COLO668 (cell line): ENCODE data around the gene CCDC174.

ENCODE experiments used
- DNase-seq: peaks from one replicate; lab custom pipeline; 2025; ENCODE audit not compliant: unreplicated experiment; lab: John Stamatoyannopoulos, UW

CCDC174 gene

DNA sequence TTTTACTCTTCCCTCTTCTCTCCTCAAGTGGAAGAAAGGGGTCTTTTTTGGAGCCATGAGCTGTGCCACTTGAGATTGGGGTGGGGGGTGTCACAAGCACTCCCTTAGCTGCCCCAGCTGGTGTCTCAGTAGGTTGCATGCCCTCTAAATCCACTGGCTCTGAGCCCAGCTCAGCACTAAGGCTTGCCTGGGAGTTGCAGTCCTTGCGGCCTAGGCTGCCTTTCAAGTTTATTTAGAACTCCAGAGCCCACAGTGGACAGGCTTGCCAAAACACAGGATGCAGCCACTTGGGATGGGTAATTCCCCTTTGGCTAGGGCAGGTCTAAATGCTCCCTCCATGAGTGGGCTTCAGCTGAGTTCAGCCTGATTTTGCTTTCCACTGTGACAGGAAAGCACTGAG, 48.1 kb downstream of the CCDC174 start:
- no peak for DNase-seq

DNA sequence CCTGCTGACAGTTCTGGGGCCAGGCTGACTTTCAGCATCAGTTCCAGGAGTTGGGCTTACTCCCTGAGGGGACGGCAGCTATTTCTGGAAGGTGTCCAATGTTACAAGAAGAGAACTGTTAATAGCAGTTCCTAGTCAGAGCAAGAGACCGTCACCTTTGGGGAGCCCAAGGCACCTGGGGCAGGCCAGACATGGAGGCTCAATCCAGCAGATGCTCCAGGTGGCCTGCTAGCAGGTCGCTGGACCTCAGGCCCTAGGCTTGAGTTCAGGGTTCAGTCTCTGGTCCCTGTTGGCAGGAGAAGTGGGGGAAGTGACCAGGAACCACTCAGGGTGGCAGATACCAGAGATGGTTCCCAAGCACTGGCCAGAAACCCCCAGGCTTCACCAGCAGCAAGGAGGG, 49.3 kb downstream of the CCDC174 start:
- DNase-seq, result no peak

DNA sequence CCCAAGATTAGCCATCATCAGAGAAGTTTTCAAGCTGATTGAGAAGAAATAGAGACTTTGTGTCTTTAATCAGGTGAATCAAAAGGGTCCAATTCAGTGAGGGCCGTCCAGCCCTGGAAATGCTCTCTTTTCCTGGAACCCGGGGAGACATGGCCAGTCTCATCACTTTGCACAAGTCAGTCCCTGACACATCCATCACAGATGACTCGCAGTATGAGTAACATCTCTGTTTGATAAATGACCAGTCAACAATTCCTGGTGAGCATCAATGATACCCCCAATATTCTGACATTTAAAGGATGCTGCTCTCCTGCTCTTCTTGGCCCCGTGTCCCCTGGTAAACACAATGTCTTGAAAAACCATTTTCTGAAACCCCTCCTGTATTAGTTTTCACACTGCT, 50.1 kb downstream of the CCDC174 start:
- no peak for DNase-seq

DNA sequence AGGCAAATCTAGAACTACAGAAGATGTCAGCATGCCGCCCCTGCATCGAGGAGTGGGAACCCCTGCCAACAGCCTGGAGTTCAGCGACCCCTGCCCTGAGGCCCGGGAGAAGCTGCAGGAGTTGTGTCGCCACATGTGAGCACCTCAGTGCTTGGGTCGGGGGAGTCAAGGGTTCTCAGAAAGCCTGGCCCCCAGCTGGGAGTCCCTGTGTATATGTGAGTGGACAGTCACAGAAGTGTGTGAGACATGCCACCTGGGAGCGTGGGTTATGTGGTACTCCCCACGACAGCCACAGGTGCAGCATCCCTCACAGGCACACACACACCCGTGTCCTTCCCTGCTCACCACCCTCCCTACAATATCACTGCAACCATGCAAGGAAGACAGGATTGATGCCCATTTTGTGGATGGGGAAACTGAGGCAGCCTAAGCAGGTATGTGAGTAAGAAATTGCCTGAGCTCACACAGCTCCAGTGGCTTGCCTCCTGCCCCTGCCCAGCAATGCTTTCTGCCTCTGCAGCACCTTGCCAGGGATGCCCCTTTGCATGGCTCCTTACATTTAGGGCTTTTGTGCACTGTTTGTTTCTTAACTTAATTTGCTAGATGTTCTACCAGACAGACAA, 51.7 kb downstream of the CCDC174 start:
- no peak for DNase-seq

DNA sequence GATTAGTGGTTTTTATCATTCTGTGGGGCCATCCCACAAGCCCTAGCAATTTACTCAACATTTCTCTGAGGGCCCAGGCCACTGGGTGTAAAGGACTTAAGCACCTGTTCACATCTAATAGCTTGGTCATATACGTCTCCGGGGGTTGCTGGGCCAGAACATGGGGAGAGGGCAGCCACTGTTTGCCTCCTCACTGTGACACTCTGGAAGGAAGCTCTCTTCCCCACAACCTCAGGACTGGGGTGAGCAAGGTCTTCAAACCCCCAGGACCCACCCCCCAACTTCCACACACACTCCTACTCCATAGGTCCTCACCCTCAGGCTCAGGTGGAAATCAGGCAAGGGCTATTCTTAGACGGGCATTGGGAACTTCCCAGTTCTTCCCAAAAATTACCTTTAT, 52.2 kb downstream of the CCDC174 start:
- no peak for DNase-seq

DNA sequence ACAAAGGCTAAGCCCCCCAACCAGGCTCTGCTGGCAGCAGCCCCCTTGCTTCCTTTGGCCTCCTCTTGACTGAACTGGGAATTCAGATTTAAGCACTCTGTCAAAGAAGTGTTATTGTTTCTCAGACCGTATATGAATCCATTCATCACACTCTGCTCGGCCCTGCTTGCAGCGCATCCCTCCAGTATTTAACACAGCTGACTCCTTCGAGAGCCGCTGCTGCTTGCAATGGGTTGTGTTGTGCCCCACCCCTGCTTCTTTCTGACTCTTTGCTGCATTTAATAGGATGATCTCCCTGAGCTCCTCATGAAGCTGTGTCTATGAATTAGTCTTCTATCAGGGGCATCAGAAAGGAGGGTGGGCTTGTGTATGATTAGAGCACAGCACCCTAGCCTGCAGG, 54.5 kb downstream of the CCDC174 start:
- no peak for DNase-seq

DNA sequence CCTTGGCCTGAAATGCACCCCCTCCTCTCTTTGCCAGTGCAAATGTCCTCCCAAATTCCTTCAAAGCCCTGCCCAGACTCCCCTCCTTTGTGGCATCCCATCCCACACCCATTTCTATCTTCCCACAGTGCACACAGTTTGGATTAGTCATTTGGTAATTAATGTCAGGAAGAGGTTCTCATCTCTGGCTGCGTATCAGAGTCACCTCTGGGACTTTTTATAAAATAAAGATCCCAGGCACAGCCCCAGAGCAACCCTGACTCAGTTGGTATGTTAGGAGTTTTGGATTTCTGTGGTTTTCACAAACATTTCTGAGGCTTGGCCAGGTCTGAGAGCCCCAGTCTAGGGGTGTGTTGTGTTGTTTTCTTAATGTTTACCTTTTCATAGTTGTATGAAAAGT, 65.0 kb downstream of the CCDC174 start:
- no peak for DNase-seq

DNA sequence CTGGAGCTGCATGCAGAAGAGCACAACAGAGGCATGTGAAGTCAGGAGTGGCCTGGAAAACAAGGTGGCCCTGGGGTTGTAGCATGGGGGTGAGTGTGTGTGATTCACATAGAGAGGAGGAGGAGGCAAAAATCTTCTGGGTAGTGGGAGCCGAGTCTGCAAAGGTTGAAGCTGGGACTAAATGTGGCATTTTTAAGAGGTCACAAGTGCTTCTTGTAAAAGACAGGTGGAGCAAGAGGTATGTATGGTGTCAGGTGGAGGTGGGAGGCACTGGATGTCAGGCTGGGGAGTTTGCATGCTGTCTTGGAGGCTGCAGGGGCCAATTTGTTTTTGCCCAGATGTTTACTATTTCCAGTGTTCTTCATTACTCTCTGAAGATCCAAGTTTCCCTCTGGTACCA, 65.7 kb downstream of the CCDC174 start:
- no peak for DNase-seq

DNA sequence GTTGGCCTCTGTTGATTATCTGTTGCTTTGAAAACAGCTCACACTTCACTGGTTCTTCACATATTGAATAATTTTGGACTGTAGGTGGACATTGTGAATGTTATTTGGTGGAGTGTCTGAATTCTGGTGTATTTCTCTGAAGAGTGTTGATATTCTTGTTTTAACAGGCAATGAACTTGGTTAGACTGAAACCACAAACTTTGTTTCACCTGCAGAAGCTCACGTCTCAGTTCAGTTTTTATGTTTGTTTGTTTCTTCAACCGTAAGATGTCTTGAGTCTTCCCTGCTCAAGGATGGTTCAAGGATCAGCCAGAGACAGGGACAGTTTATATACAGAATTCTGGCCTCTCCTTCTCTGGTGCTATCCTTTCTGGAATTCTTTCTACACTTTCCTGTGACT, 67.0 kb downstream of the CCDC174 start:
- no peak for DNase-seq

DNA sequence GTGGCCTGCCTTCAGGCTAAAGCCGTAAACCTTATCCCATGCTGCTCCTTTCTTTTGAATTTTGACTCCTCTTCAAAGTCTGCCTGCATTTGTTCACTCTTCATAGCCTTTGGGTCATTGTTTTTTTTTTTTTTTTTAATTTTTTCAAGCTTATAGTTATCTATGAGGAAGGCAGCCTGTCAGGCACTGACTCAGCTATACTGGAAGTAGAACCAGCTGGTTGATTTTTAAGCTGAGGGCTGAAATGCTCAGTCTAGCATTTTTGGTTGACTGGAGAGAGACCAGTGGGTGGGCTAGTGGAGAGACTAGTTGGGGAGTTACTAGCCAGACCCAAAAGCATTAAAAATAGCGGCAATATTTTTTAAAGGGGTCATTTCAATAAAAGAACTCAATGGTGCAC, 67.4 kb downstream of the CCDC174 start:
- DNase-seq, result no peak

DNA sequence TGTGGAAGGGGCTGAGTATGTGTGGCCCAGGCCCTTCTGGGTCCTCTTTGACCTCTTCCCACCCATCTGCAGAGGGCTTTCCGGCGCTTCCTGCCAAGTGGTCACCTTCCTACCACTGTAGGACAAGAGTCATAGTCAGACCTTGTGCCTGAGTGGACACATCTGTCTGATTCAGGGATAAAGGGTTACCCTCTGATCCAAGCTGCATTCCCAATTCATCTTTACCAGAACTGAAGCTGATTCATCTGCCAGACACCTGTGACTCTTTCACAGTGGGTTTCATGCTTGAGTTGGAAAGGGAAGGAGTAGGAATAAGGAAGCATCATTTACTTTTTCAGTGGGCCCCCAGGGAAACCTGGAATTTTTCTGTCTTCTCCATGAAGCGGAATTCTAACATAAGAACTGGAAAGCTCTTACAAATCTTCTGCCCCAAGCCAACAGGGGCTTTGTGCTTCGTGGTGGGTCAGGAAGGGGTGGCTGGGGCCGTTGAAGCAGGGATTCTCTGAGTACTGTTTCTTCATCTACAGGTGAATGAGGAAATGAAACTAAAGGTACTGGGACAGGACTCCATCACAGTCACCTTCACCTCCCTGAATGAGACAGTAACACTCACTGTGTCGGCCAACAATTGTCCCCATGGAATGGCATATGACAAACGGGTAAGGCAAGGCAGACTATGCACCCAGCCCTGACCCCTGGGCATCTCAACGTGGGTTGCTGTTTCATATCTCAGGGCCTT, 69.7 kb downstream of the CCDC174 start:
- DNase-seq, result no peak
